Activated CD4-positive, alpha-beta T cell treated with anti-CD3 and anti-CD28 coated beads, Interleukin-2, amount 50 U/mL, for 16 hours (primary cell): ENCODE results near the gene C11orf68.
A peak's percentile ranks its signal among the peaks of the same experiment; 100 is the strongest.

Source experiments
- DNase-seq: peaks from one replicate; pipeline ENCODE4 v3.0.0-alpha.2; 2020

C11orf68 gene

DNA sequence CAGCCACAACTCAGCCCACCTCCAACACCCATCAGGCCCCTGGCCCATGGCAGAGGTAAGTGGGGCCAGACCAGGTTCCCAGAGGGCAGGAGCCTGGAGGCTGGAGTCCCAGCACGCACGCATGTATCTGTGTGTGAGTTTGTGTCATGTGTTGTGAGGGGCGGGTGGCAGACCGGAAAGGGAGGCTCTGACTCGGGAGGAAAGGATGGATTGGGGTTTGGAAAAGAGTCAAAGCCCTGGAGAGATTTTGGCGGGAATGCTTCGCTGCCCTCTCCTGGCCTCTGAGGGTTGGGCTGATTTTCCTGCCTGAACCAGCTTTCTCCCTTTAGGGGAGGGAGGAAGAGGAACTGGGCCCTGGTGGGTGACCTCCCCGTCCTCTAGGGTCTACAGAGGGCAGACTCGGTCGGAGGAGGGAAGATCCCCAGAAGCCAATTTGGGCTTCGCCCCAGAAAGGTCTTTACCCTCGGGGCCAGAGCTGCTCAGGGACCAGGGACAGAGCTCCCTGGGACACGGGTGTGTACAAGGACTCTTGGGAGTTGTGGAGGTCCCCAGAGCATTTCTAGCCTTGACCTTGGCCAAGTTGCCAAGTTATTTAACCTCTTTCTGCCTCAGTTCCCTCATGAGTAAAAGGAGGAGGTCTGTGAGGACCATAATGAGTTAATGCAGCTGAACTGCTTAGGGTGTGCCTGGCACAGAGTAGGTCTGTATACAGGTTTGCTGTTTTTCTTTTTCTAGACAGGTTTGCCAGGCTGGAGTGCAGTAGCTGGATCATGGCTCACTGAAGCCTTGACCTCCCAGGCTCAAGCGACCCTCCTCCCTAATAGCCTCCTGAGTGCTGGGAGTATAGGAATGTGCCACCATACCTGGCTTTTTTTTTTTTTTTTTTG, 6.9 kb downstream of the C11orf68 start:
- DNase-seq, result no peak

GRCh38 chr11:65907878-65908277, 11.0 kb downstream of the C11orf68 start:
- DNase-seq, result no peak

- no peak for DNase-seq
Observed at GRCh38 chr11:65906602-65907001, 12.3 kb downstream of the C11orf68 start.

DNA sequence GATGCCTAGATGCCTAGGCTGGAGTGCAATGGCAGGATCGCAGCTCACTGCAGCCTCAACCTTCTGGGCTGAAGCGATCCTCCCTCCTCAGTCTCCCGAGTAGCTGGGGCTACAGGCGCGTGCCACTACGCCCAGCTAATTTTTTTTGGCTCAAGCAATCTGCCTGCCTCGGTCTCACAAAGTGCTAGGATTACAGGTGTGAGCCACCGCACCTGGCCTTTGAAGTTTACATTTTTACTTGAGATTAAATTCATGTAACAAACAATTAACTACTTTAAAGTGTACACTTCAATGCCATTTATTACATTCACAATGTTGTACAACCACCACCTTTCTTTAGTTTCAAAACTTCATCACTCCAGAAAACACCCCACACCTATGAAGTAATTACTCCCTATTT, 15.1 kb downstream of the C11orf68 start:
- DNase-seq, result no peak

- no peak for DNase-seq
Observed at GRCh38 chr11:65903068-65903481, 15.8 kb downstream of the C11orf68 start.

DNA sequence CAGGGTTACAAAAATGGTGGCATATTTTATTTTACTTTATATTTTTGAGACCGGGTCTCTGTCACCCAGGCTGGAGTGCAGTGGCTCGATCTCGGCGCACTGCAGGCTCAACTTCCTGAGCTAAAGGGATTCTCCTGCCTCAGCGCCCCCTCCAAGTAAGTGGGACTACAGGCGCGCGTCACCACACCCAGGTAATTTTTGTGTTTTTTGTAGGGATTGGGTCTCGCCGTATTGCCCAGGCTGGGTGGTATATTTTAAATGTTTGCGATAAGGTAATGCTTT, 18.0 kb downstream of the C11orf68 start:
- no peak for DNase-seq

- peak; percentile 95 for DNase-seq
Observed at GRCh38 chr11:65900125-65900898, 18.6 kb downstream of the C11orf68 start, which contains the start of gene FOSL1. Gene FOSL1 (minus strand): TSS chr11:65900388. CDS start chr11:65900339, 49 bp downstream.

DNA sequence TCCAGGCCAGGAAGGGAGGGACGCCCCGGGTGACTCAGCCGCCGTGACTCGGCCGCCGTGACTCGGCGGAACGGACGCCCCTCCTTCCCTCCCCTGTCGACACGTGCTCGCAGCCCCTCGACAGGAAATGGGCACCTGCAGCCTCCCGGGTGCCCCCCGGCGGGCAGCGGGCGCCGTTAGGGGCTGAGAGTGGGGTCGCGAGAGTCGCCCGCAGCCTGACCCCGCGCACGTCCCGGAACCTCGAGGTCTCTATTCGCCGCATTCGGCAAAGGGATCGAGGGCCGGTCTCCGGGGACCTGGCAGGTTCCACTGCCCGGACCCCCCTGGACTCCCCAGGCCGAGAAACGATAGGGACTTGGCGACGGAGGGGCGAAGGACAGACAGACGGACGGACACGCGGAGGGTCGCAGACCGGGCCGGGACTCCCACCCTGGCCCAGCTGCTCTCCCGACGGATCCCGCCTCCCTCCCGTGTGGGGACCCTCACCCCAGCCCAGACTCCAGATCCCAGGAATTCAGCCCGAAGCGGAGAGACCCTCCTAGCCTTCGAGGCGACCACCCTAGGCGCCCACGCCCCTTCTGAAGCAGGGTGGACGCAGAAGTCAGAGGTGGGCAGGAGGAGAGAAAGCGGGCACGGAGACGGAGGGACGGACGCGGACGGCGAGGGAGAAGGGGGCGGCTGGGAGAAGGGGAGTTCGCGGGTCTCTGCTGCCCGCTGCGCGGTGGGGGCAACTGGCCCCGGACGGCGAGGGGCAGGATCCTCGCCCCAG, 19.3 kb downstream of the C11orf68 start:
- peak; percentile 78 for DNase-seq

DNA sequence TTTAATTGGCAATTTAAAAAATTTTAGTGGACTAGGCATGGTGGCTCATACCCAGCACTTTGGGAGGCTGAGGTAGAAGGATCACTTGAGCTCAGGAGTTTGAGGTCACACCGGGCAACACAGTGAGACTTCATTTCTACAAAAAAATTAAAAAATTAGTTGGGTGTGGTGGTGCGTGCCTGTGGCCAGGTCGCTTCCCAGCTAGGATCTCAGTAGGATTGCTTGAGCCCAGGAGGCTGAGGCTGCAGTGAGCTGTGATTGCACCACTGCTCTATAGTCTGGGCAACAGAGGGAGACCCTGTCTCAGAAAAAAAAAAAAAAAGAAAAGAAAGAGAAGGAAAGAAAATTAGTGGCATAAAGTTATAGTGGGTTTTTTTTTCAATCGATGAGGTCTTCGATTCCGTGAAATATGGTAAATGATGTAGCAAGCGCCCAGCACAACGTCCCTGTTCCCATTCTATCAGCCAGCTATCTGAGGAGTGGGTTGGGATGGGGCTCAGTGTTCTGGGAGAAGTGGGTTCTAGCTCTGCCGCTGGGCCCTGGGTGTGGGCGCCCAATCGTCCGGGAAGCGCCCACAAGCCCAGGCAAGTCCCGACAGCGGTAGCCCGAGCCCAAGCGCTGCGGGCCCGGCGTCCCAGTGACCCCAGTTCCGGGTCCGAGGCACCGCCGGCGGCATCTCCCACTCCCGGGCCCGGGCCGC, 20.1 kb downstream of the C11orf68 start:
- DNase-seq, result no peak

DNA sequence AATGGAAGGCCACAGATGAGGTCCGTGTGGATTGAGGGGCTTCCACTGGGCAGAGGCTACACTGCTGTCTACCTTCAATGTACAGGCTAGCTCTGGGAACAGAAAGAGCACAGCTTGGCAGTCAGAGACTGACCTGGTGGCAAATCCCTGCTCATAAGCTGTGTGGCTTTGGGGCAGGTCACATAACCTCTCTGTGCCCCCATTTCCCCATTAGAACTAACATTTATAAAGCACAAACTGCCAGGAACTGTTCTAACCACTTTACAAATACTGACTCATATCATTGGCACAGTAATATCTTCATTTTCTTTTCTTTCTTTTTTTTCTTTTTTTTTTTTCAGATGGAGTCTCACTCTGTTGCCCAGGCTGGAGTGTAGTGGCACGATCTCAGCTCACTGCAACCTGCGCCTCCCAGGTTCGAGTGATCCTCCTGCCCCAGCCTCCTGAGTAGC, 21.8 kb downstream of the C11orf68 start:
- peak; percentile 41 for DNase-seq

DNA sequence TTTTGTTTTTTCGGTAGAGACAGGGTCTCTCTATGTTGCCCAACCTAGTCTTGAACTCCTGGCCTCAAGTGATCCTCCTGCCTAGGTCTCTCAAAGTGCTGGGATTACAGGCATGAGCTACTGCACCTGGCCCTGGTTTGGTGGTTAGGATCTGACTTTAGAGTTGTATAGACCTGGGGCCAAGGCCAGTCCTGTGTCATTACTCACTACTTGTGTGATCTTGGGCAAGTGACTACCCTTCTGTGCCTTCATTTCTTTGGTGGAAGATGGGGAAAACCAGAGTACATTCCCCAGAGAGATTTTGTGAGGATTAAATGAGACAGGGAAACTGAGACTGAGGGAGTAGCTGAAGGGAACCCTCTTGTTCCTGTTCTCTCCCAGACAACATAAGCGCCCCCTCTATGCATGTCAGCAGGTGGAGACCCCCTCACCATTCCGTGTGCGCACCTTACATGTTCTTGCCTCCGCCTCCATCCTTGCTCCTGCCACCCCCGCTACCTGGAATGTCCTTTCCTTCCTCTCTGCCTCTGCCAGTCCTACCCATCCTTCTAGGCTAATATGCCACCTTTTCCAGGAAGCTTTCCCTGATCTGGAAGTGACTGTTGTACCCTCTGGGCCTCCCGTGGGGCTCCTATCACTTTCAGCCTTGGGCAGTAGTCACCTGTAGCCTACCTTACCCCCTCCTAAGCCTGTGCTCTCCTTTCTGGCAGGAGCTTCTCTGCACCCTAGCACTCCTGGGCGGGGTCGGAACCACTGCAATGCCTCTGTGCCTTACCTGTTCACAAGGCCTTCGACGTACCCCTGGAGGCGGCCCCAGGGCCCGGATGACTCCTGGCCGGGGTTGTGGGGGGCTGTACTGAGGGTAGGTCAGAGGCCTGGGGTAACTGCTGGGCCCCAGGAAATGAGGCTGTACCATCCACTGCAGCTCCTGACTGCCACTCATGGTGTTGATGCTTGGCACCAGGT, 22.5 kb downstream of the C11orf68 start:
- DNase-seq, result no peak

DNA sequence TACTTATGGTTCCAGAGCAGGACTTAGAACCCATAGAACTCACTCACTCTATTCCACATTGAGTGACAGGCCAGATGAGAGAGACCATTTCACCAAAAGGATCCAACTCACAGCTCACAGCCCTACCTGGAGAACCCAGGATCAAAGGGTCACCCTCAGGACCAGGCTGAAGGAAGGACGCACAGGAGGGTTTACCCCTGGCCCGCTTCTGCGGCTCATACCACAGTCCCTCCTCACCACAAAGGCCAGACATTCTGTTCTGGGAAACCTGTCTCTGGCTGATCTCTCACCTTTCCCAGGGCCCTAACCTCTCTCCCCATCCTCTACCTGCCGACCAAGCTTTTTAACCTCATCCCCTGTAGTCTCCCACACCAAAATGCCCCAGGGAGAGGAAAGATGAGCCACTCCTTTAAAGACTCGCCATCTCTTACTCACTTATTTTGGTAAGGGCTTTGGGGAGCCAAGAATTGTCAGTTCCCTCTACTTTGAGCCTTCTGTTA, 23.3 kb downstream of the C11orf68 start:
- DNase-seq, result no peak

DNA sequence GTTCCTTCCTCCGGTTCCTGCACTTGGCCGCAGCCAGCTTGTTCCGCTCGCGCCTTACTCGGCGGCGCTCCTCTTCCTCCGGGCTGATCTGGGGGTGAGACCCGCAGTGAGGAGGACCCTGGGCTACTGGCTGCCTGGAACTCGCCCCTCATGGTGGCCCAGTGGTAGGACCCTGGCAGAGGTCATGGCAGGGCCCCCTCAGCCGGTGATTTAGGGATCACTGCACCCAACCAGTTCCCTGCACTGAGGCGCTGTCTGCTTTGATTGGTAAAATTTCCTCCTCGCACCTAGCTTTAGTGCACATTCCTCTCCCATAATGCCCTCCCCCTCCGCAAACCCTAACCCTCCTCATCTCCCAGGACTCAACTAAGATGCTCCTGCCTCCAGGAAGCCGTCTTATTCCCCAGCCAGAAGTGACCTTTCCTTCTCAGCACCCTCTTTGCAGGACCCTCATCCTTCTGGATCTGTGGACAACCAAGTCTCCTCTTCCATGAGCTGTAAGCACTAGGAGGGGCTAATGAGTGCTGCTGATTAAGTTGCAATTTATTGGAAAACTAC, 24.7 kb downstream of the C11orf68 start:
- DNase-seq, result peak; percentile 66

- DNase-seq, result no peak
Observed at GRCh38 chr11:65892661-65893317, 26.1 kb downstream of the C11orf68 start.

GRCh38 chr11:65892137-65892540, 26.7 kb downstream of the C11orf68 start:
- DNase-seq, result peak; percentile 42

- peak; percentile 50 for DNase-seq
Observed at GRCh38 chr11:65891219-65892136, 27.4 kb downstream of the C11orf68 start.

DNA sequence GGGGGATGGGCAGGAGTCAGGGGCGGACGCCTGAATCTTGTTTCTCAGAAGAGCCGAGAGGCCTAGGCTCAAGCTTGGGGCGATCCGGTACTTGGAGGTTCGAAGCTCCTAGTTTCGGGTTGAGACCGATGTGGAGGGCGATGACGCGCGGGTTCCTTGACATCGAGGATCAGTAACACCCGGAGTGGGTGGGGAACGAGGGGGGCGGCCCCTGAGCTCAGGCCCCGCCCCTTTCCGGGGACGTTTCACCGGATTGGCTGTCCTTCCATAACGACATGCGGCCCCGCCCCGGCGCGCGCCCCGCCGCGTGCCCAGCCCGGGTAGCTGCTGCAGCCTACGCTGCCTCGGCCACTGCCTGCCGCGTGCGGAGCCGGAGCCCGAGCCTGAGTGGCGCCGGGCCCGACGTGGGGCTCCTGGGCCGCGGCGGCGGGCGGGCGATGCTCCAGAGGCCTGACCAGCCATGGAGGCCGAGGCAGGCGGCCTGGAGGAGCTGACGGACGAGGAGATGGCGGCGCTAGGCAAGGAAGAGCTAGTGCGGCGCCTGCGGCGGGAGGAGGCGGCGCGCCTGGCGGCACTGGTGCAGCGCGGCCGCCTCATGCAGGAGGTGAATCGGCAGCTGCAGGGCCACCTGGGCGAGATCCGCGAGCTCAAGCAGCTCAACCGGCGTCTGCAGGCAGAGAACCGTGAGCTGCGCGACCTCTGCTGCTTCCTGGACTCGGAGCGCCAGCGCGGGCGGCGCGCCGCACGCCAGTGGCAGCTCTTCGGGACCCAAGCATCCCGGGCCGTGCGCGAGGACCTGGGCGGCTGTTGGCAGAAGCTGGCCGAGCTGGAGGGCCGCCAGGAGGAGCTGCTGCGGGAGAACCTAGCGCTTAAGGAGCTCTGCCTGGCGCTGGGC, 28.3 kb downstream of the C11orf68 start, which contains the start of gene CCDC85B:
CCDC85B (plus strand) TSS at position 350 of the 895 bp plus-strand sequence; CDS start at position 461, 111 bp downstream.
- DNase-seq, result peak; percentile 99
